WTC11 (cell line): ENCODE measurements around the gene NTRK1.

ENCODE experiments used
- TF ChIP-seq, protein P1 (sequence below): sonication (generic); formaldehyde crosslinking; IDR thresholded peaks from 2 replicates; pipeline ENCODE4 v1.8.1; 2022; ENCODE audit warnings: missing genetic modification reagents, borderline replicate concordance
- TF ChIP-seq, protein P2 (sequence below): fragments of 200-600 bp; IDR thresholded peaks from 2 replicates; pipeline ENCODE4 v1.8.0; 2022; ENCODE audit warnings: antibody characterized with exemption
- TF ChIP-seq, protein P3 (sequence below): sonication (generic); formaldehyde crosslinking; conservative IDR thresholded peaks from 2 replicates; pipeline ENCODE4 v1.8.1; 2022; ENCODE audit warnings: mild to moderate bottlenecking, missing genetic modification reagents

DNA sequence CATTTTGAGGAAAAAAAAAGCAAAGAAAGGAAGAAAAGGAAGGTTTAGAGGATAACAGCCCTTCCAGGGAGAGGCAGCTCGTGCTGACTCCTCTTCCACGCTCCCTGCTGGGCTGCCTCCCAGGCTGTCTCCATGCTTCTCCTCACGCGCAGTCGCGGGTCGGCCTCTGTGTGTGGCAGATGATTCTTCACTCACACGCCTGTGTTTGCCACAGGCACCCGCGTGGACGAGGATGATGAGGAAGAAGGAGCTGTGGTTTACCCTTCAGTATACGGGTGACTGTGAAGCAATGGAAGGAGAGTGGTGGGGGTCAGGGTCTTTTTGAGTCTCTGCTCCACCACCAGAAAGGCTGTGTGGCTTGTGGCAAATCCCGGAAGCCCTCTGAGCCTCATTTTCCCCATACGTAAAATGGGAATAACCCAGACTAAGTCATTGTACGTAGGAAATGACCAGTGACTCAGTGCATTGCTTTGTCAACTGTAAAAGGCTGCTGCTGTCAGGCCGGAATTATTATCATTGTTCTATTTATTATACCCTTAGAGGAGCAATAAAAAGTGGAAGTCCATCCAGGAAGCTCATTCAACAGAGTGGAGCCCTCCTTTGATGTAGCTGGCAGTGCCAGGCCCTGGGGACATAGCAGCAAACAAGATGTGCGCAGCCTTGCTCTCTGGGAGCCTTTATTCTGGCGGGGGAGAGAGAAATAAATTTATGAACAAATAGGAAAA is 32.1 kb upstream of the NTRK1 start:
- TF ChIP-seq, protein P1, sequence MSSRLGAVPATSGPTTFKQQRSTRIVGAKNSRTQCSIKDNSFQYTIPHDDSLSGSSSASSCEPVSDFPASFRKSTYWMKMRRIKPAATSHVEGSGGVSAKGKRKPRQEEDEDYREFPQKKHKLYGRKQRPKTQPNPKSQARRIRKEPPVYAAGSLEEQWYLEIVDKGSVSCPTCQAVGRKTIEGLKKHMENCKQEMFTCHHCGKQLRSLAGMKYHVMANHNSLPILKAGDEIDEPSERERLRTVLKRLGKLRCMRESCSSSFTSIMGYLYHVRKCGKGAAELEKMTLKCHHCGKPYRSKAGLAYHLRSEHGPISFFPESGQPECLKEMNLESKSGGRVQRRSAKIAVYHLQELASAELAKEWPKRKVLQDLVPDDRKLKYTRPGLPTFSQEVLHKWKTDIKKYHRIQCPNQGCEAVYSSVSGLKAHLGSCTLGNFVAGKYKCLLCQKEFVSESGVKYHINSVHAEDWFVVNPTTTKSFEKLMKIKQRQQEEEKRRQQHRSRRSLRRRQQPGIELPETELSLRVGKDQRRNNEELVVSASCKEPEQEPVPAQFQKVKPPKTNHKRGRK (CRISPR knock-in tag): no peak
- TF ChIP-seq, protein P2, sequence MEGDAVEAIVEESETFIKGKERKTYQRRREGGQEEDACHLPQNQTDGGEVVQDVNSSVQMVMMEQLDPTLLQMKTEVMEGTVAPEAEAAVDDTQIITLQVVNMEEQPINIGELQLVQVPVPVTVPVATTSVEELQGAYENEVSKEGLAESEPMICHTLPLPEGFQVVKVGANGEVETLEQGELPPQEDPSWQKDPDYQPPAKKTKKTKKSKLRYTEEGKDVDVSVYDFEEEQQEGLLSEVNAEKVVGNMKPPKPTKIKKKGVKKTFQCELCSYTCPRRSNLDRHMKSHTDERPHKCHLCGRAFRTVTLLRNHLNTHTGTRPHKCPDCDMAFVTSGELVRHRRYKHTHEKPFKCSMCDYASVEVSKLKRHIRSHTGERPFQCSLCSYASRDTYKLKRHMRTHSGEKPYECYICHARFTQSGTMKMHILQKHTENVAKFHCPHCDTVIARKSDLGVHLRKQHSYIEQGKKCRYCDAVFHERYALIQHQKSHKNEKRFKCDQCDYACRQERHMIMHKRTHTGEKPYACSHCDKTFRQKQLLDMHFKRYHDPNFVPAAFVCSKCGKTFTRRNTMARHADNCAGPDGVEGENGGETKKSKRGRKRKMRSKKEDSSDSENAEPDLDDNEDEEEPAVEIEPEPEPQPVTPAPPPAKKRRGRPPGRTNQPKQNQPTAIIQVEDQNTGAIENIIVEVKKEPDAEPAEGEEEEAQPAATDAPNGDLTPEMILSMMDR: no peak
- TF ChIP-seq, protein P3, sequence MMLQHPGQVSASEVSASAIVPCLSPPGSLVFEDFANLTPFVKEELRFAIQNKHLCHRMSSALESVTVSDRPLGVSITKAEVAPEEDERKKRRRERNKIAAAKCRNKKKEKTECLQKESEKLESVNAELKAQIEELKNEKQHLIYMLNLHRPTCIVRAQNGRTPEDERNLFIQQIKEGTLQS (CRISPR knock-in tag): no peak
